ENCODE data around the gene C5. TPM values are rescaled to one million over a fixed set of nuclear protein-coding genes. Genes with fewer than 3 reads are reported as not detected.

Gene C5
- total and polyA plus RNA-seq, 9 of the 15 experiments (the other 6 are each of a cell fraction or from before 2014, with no cell fraction given), result 0.08 to 0.91 (median 0.42) TPM

DNA sequence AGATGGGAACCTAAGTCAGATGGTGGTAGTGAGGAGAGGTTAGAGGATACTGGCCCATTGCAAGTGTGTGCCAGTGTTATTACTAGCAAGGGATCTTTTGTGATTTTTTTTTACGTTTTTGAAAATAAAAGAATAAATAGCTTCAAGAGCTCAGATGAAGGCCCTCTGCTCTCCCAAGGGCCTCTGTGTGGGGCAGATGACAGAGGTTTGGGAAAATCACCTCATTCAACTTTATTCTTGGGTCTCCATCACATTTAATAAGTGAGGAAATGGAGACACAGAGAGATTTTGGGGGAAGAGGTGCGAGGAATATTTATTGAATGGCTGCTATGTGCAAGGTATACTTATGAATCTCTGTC, 113.3 kb downstream of the C5 start:
- intact Hi-C loops (cut with micrococcal nuclease) (loop anchor here (1.0 to 10.0 kb wide), 6 partner anchors 60 to 322 kb away; partner anchors contain the start of genes PHF19 and PSMD5), in situ Hi-C loops (cut with MboI) (loop anchor here (25.0 kb wide), 1 partner anchor 324 kb away; no protein-coding TSS in a partner anchor)
- peaks cover 13 to 36% of the 10 kb centered on the region in 2 experiments for H3K4me1 ChIP-seq (replicated peaks in 1 of 2; ENCODE audit: control insufficient read depth in 2 of 2, insufficient read depth in 2 of 2, low read length in 2 of 2)
- POLR2A ChIA-PET, result interaction anchor here (0.6 to 1.2 kb wide), 2 partner anchors 40 to 180 kb away, joined by 3 read pairs; no protein-coding TSS in a partner anchor
- no peak overlapping the region for H3K9ac ChIP-seq (ENCODE audit: insufficient read depth in 1 of 2, low read depth in 2 of 2, low read length in 2 of 2)
- no peaks in the 10 kb centered on the region for H3K9me1 ChIP-seq (ENCODE audit: control insufficient read depth, insufficient read depth, low read length)
- CTCF ChIA-PET (ENCODE audit: low intra/inter-chr PET ratio), result interaction anchor here (0.9 to 2.5 kb wide), 4 partner anchors 20 to 382 kb away, joined by 3 to 12 read pairs (median 4); no protein-coding TSS in a partner anchor
- no TSS peak for BruUV-seq (replicated peaks)
- H3K79me2 ChIP-seq (ENCODE audit: control insufficient read depth, insufficient read depth, low read length), result no peaks in the 10 kb centered on the region
- H3K9me3 ChIP-seq (replicated peaks; ENCODE audit: control insufficient read depth, insufficient read depth, low read depth, low read length), result no peaks in the 10 kb centered on the region
- 0% methylated on average over 2 of the region's 2 CpGs for WGBS (ENCODE audit: insufficient coverage, low coverage, missing lambda C conversion rate)
- H4K20me1 ChIP-seq (replicated peaks; ENCODE audit: control insufficient read depth, insufficient read depth, low read length), result no peaks in the 10 kb centered on the region
- H3K36me3 ChIP-seq (ENCODE audit: control insufficient read depth, insufficient read depth, low read length), result no peaks in the 10 kb centered on the region
- DNase-seq (ENCODE audit: extremely low read depth in 1 of 4, low spot score in 3 of 4) (no peak), FAIRE-seq (no peak), ATAC-seq (no peak)
- peaks cover 2 to 11% of the 10 kb centered on the region in 2 experiments; a peak in 3 of 5 replicates for H3K27me3 ChIP-seq (ENCODE audit: control insufficient read depth in 2 of 2, insufficient read depth in 2 of 2, low read length in 2 of 2)
- H3K4me2 ChIP-seq (ENCODE audit: insufficient read depth, low read length), result no peak overlapping the region
- H2AFZ ChIP-seq (ENCODE audit: low read depth, low read length), result no peak overlapping the region
- TF ChIP-seq NONO (IDR thresholded peaks at IDR 0.05; ENCODE audit: low read depth in 2 of 2, low read length in 1 of 2), result no peak
- TF ChIP-seq PTBP1 (IDR thresholded peaks at IDR 0.05; ENCODE audit: low read depth, low read length), result no peak
- TF ChIP-seq RAD21 (CRISPR knock-in tag; conservative IDR thresholded peaks at IDR 0.05 in 1 of 2, IDR thresholded peaks at IDR 0.05 in 1 of 2), result 0 out of 4 replicates have a peak, but pooled peaks of 1 of the 2 experiments have one; percentile 1
- TF ChIP-seq XRCC3 (IDR thresholded peaks at IDR 0.05), result no peak
- TF ChIP-seq KDM1A (IDR thresholded peaks at IDR 0.05), result 0 out of 4 replicates have a peak, but pooled peaks of 1 of the 2 experiments have one; percentile 4
- TF ChIP-seq RBM25 (IDR thresholded peaks at IDR 0.05; ENCODE audit: low read depth, low read length, severe bottlenecking), result peak; percentile 4
- no peak for TF ChIP-seq ZMIZ1 (IDR thresholded peaks at IDR 0.05; ENCODE audit: low read depth in 2 of 2, low read length in 2 of 2)
- H3K4me3 ChIP-seq, result no peak overlapping the region
- H3K27ac ChIP-seq (ENCODE audit: extremely low read depth, low read depth, low read length), result no peak overlapping the region
